Omental fat pad (tissue), 4 donors: ENCODE data around the gene SDCBP2. TPM values are rescaled to one million over a fixed set of nuclear protein-coding genes. Genes with fewer than 3 reads are reported as not detected.
A peak's percentile ranks its signal among the peaks of the same experiment; 100 is the strongest.

Experiments used
- ATAC-seq: fragments of 150-250 bp; one replicate; pipeline ENCODE4 v1.9.1; 2016; ENCODE audit warnings: mild to moderate bottlenecking, moderate library complexity; ENCODE audit not compliant: low FRiP score
- DNase-seq: peaks from one replicate; pipeline ENCODE4 v3.0.0-alpha.2; 2019; ENCODE audit warnings: low spot score
- CTCF ChIP-seq, 3 donors: fragments of 450-650 bp; IDR thresholded peaks; one replicate each; pipeline ENCODE4 v1.5.1; 2016 to 2017; ENCODE audit warnings: antibody characterized with exemption in 3 of 3, mild to moderate bottlenecking in 3 of 3, moderate library complexity in 2 of 3
- total RNA-seq, 4 donors: library from RNA; depleted of rRNA; stranded (reverse); fragments of >200 nt; gene quantifications; one replicate each; pipeline ENCODE4 v1.1.0, GENCODE V29; 2016

The SDCBP2 gene
- total RNA-seq, 4 donors from 2014 or later: 7.7 to 18.0 (median 9.8) TPM

GRCh38 chr20:1335961-1336698, 7.2 kb upstream of the SDCBP2 start:
- TF ChIP-seq CTCF (IDR thresholded peaks at IDR 0.05): no peak
- DNase-seq: no peak
- no peak for ATAC-seq

- ATAC-seq (no peak), DNase-seq (no peak)
- no peak for TF ChIP-seq CTCF (IDR thresholded peaks at IDR 0.05)
Observed at GRCh38 chr20:1334761-1335160, 5.8 kb upstream of the SDCBP2 start.

- ATAC-seq: no peak
Observed at GRCh38 chr20:1334370-1334731, 5.4 kb upstream of the SDCBP2 start.

GRCh38 chr20:1333462-1334369, 4.8 kb upstream of the SDCBP2 start:
- no peak for ATAC-seq
- peak; percentile 14 for DNase-seq
- TF ChIP-seq CTCF (IDR thresholded peaks at IDR 0.05): no peak

More at GRCh38 chr20:1334370-1334731, 5.4 kb upstream of the SDCBP2 start:
- DNase-seq: no peak
- TF ChIP-seq CTCF (IDR thresholded peaks at IDR 0.05): no peak

GRCh38 chr20:1332749-1333300, 3.9 kb upstream of the SDCBP2 start:
- TF ChIP-seq CTCF (IDR thresholded peaks at IDR 0.05): no peak
- DNase-seq (peak; percentile 17), ATAC-seq (no peak)

GRCh38 chr20:1331801-1332453, 3.0 kb upstream of the SDCBP2 start:
- no peak for DNase-seq
- no peak for ATAC-seq
- no peak for TF ChIP-seq CTCF (IDR thresholded peaks at IDR 0.05)
